IMR-90 (cell line): Measurements from ENCODE around the gene CCDC116. TPM values are rescaled to one million over a fixed set of nuclear protein-coding genes. Genes with fewer than 3 reads are reported as not detected.
"Not testable (repeated sequence)": the region's sequence is repeated elsewhere in the genome, so short reads cannot be mapped to it uniquely, and the experiment has no call there.

Experiments used
- ATAC-seq: fragments of 200-7000 bp; cut with Tn5 transposase; 2 replicates; pipeline ENCODE4 v1.9.1; 2020; ENCODE audit warnings: low read depth, mild to moderate bottlenecking, moderate library complexity
- BruUV-seq: library from RNA; stranded (reverse); fragments of 400-500 nt; replicated peaks from 2 replicates; lab custom pipeline; 2021; lab: Mats Ljungman, UMichigan
- CTCF ChIA-PET: fragments of 300-600 bp; formaldehyde crosslinking; extraction: SDS; loops from one replicate; lab custom pipeline; 2021; ENCODE audit warnings: antibody characterized with exemption; lab: Yijun Ruan, JAX
- POLR2A ChIA-PET: fragments of 300-600 bp; sonication (Branson Sonifier 250); formaldehyde crosslinking; loops from one replicate; lab custom pipeline; 2022; ENCODE audit warnings: antibody characterized with exemption; ENCODE audit not compliant: unreplicated experiment; lab: Charles Lee
- DNase-seq: peaks from one replicate; pipeline ENCODE4 v3.0.0; 2013
- H2AFZ ChIP-seq: replicated peaks from 2 replicates; pipeline ENCODE3; 2013; ENCODE audit warnings: low read length, mild to moderate bottlenecking; ENCODE audit not compliant: poor library complexity
- H2AK5ac ChIP-seq: 2 replicates; pipeline ENCODE4 v1.6.1; 2013; ENCODE audit warnings: low read depth, low read length, inconsistent platforms
- H2AK9ac ChIP-seq: replicated peaks from 2 replicates; pipeline ENCODE3; 2013; ENCODE audit warnings: mild to moderate bottlenecking, low read depth, low read length, moderate library complexity; ENCODE audit not compliant: poor library complexity
- H2BK120ac ChIP-seq: 2 replicates; pipeline ENCODE4 v1.6.1; 2013; ENCODE audit warnings: low read depth, low read length, inconsistent platforms
- H2BK15ac ChIP-seq: 3 replicates; pipeline ENCODE4 v1.6.1; 2013; ENCODE audit warnings: low read depth, low read length, inconsistent platforms
- H2BK20ac ChIP-seq: 2 replicates; pipeline ENCODE4 v1.6.1; 2013; ENCODE audit warnings: low read depth, mild to moderate bottlenecking, inconsistent platforms, low read length, moderate library complexity
- H2BK5ac ChIP-seq: 2 replicates; pipeline ENCODE4 v1.6.1; 2013; ENCODE audit warnings: mild to moderate bottlenecking, low read depth, low read length, inconsistent platforms; ENCODE audit not compliant: poor library complexity, severe bottlenecking
- H3K14ac ChIP-seq: replicated peaks from 2 replicates; pipeline ENCODE4 v1.6.1; 2013; ENCODE audit warnings: low read depth, low read length, inconsistent platforms
- H3K18ac ChIP-seq: 2 replicates; pipeline ENCODE4 v1.6.1; 2013; ENCODE audit warnings: low read depth, low read length, control low read depth
- H3K23ac ChIP-seq: 2 replicates; pipeline ENCODE4 v1.6.1; 2013; ENCODE audit warnings: low read depth, low read length, inconsistent platforms
- H3K27ac ChIP-seq: 2 replicates; pipeline ENCODE4 v1.5.1; 2013; ENCODE audit warnings: mild to moderate bottlenecking, control low read depth, low read length; ENCODE audit not compliant: insufficient read depth
- H3K27me3 ChIP-seq: 2 replicates; pipeline ENCODE4 v1.6.1; 2013; ENCODE audit warnings: low read length; ENCODE audit not compliant: control insufficient read depth, insufficient read depth
- H3K36me3 ChIP-seq: 2 replicates; pipeline ENCODE4 v1.6.1; 2013; ENCODE audit warnings: low read length, mixed read lengths; ENCODE audit not compliant: control insufficient read depth, insufficient read depth
- H3K4ac ChIP-seq: 2 replicates; pipeline ENCODE4 v1.6.1; 2013; ENCODE audit warnings: low read depth, low read length, inconsistent platforms
- H3K4me1 ChIP-seq: 2 replicates; pipeline ENCODE4 v1.6.1; 2013; ENCODE audit warnings: low read length, mixed read lengths; ENCODE audit not compliant: control insufficient read depth, insufficient read depth
- H3K4me2 ChIP-seq: 2 replicates; pipeline ENCODE4 v1.6.1; 2013; ENCODE audit warnings: low read depth, mild to moderate bottlenecking, control low read depth, low read length, moderate library complexity
- H3K4me3 ChIP-seq: 2 replicates; pipeline ENCODE4 v1.5.1; 2013; ENCODE audit warnings: low read depth, mild to moderate bottlenecking, control low read depth, low read length, moderate library complexity; ENCODE audit not compliant: insufficient read depth
- H3K56ac ChIP-seq: 2 replicates; pipeline ENCODE4 v1.6.1; 2013; ENCODE audit warnings: low read length, inconsistent platforms; ENCODE audit not compliant: insufficient read depth; ENCODE audit errors: extremely low read depth
- H3K79me1 ChIP-seq, 2 experiments: 2 replicates each; pipeline ENCODE4 v1.6.1; 2013; ENCODE audit warnings: low read length in 2 of 2, inconsistent platforms in 1 of 2, low read depth in 1 of 2
- H3K9ac ChIP-seq: 2 replicates; pipeline ENCODE4 v1.6.1; 2013; ENCODE audit warnings: low read depth, low read length, control low read depth
- H3K9me1 ChIP-seq: 2 replicates; pipeline ENCODE4 v1.6.1; 2013; ENCODE audit warnings: low read length, inconsistent platforms; ENCODE audit not compliant: insufficient read depth
- H3K9me3 ChIP-seq: 2 replicates; pipeline ENCODE4 v1.6.1; 2013; ENCODE audit warnings: low read length; ENCODE audit not compliant: control insufficient read depth, insufficient read depth
- H4K20me1 ChIP-seq: 2 replicates; pipeline ENCODE4 v1.6.1; 2013; ENCODE audit warnings: low read length, inconsistent platforms; ENCODE audit not compliant: insufficient read depth
- H4K5ac ChIP-seq: 2 replicates; pipeline ENCODE4 v1.6.1; 2013; ENCODE audit warnings: mild to moderate bottlenecking, low read depth, low read length, control low read depth
- H4K8ac ChIP-seq, 2 experiments: 2 replicates each; pipeline ENCODE4 v1.6.1; 2013; ENCODE audit warnings: low read depth in 2 of 2, low read length in 2 of 2, control low read depth in 1 of 2, inconsistent platforms in 1 of 2
- H4K91ac ChIP-seq: 2 replicates; pipeline ENCODE4 v1.6.1; 2013; ENCODE audit warnings: low read depth, low read length, inconsistent platforms; ENCODE audit not compliant: insufficient read depth
- WGBS, 2 experiments: methylation state at CpG; one replicate each; pipeline versions ENCODE4 v1.1.5 to v1.1.7; 2013; ENCODE audit warnings: missing lambda C conversion rate in 2 of 2; ENCODE audit not compliant: insufficient read length in 1 of 2; ENCODE audit errors: extremely low coverage in 2 of 2; 5-methylcytosine and 5-hydroxymethylcytosine counted together
- dilution Hi-C: fragments of 300-500 bp; cut with HindIII; formaldehyde crosslinking; loops from one replicate; pipeline ENCODE4 v1.14.3; 2018; ENCODE audit warnings: low sequenced_read_pairs; ENCODE audit not compliant: unreplicated experiment
- in situ Hi-C: fragments of 300-500 bp; cut with MboI; formaldehyde crosslinking; loops from 3 replicates; pipeline ENCODE4 v1.14.3; 2019; ENCODE audit warnings: low sequenced_read_pairs, inconsistent platforms, mixed read lengths
- intact Hi-C: fragments of 100-400 bp; cut with micrococcal nuclease; formaldehyde crosslinking; loops from 2 replicates; pipeline ENCODE4 v1.10.0; 2022
- polyA plus RNA-seq, 3 experiments: library from polyadenylated mRNA; depleted of rRNA; stranded (reverse); fragments of >200 nt; gene quantifications; 2 replicates each; pipeline ENCODE4 v1.2.3, GENCODE V29; 2012; ENCODE audit warnings: low replicate concordance in 1 of 3
- total RNA-seq: library from RNA; depleted of rRNA; stranded (reverse); fragments of >200 nt; gene quantifications from 2 replicates; pipeline ENCODE4 v1.2.3, GENCODE V29; 2012

The CCDC116 gene
- total and polyA plus RNA-seq, 2 of the 4 experiments (the other 2 are of a cell fraction) = under 0.01 to 0.27 TPM

- H3K18ac ChIP-seq, H4K5ac ChIP-seq, H2AK5ac ChIP-seq, POLR2A ChIA-PET, H3K4me2 ChIP-seq, H3K23ac ChIP-seq, BruUV-seq, H2BK5ac ChIP-seq, intact Hi-C loops, ATAC-seq, dilution Hi-C loops, H3K56ac ChIP-seq, DNase-seq, H3K4me1 ChIP-seq, H4K91ac ChIP-seq, H3K4ac ChIP-seq, H3K14ac ChIP-seq, H3K27ac ChIP-seq, H2BK15ac ChIP-seq, H3K9me3 ChIP-seq, H3K4me3 ChIP-seq, CTCF ChIA-PET, H3K9ac ChIP-seq, H3K27me3 ChIP-seq, H2AK9ac ChIP-seq, H3K36me3 ChIP-seq, H3K9me1 ChIP-seq, H2AFZ ChIP-seq, H3K79me1 ChIP-seq, H2BK120ac ChIP-seq, in situ Hi-C loops, H4K8ac ChIP-seq, H4K20me1 ChIP-seq, H2BK20ac ChIP-seq: not testable (repeated sequence)
- WGBS, 2 experiments = no CpG with 5 or more reads among the region's 2 CpGs
These were observed 4.9 kb downstream of the CCDC116 start for GRCh38 chr22:21637450-21637849.
